ENCODE data around the gene ACAD8.
"Not testable (repeated sequence)": the region's sequence is repeated elsewhere in the genome, so short reads cannot be mapped to it uniquely, and the experiment has no call there.

ACAD8 gene

GRCh38 chr11:134240592-134240991, 12.8 kb upstream of the ACAD8 start:
- no peak for FAIRE-seq

- no peak for FAIRE-seq
These were observed 11.0 kb upstream of the ACAD8 start for GRCh38 chr11:134242376-134242775.

- FAIRE-seq: peak; percentile 90
These were observed 9.5 kb upstream of the ACAD8 start for GRCh38 chr11:134243913-134244312.

- FAIRE-seq: peak; percentile 65
These were observed 8.8 kb upstream of the ACAD8 start for GRCh38 chr11:134244593-134244992.

GRCh38 chr11:134245434-134245833, 7.9 kb upstream of the ACAD8 start:
- FAIRE-seq: no peak

- FAIRE-seq: no peak
These were observed 7.3 kb upstream of the ACAD8 start for GRCh38 chr11:134246100-134246499.

GRCh38 chr11:134246678-134247077, 6.7 kb upstream of the ACAD8 start:
- FAIRE-seq: no peak

- FAIRE-seq: no peak
These were observed 4.4 kb upstream of the ACAD8 start for GRCh38 chr11:134248910-134249480.

- FAIRE-seq: no peak
These were observed 3.1 kb upstream of the ACAD8 start for GRCh38 chr11:134250246-134250645.

GRCh38 chr11:134250675-134251074, 2.7 kb upstream of the ACAD8 start:
- no peak for FAIRE-seq

GRCh38 chr11:134252346-134253187, 801 bp upstream of the ACAD8 start:
- no peak for FAIRE-seq

GRCh38 chr11:134254433-134255183, 1.2 kb downstream of the ACAD8 start:
- FAIRE-seq: no peak

GRCh38 chr11:134255184-134255561, 1.8 kb downstream of the ACAD8 start:
- not testable (repeated sequence) for FAIRE-seq

GRCh38 chr11:134257101-134257500, 3.7 kb downstream of the ACAD8 start:
- no peak for FAIRE-seq

- FAIRE-seq: no peak
These were observed 5.2 kb downstream of the ACAD8 start for GRCh38 chr11:134258577-134258976.

GRCh38 chr11:134260503-134260902, 7.1 kb downstream of the ACAD8 start:
- FAIRE-seq: no peak

GRCh38 chr11:134260983-134261382, 7.6 kb downstream of the ACAD8 start:
- no peak for FAIRE-seq

GRCh38 chr11:134261626-134262488, 8.5 kb downstream of the ACAD8 start:
- no peak for FAIRE-seq

- FAIRE-seq: no peak
These were observed 11.8 kb downstream of the ACAD8 start for GRCh38 chr11:134264966-134265764.

GRCh38 chr11:134266440-134266839, 13.1 kb downstream of the ACAD8 start:
- FAIRE-seq: no peak

- no peak for FAIRE-seq
These were observed 13.5 kb downstream of the ACAD8 start for GRCh38 chr11:134266841-134267251.

- no peak for FAIRE-seq
These were observed 14.1 kb downstream of the ACAD8 start for GRCh38 chr11:134267461-134267860.

Measured in islet of Langerhans (tissue), 1 donor.